Endodermal cell (in vitro differentiated cells): ENCODE data around the gene PPFIA3. TPM values are rescaled to one million over a fixed set of nuclear protein-coding genes. Genes with fewer than 3 reads are reported as not detected.

Source experiments
- DNase-seq: peaks from one replicate; pipeline ENCODE4 v3.0.0-alpha.2; 2017
- H3K27ac ChIP-seq: 2 replicates; pipeline ENCODE4 v1.5.1; 2013; ENCODE audit warnings: mild to moderate bottlenecking, low read depth, low read length, moderate library complexity
- H3K27me3 ChIP-seq: 2 replicates; pipeline ENCODE4 v1.6.1; 2013; ENCODE audit warnings: mild to moderate bottlenecking, low read length, moderate library complexity; ENCODE audit not compliant: insufficient read depth, control insufficient read depth, poor library complexity, severe bottlenecking
- H3K36me3 ChIP-seq: 2 replicates; pipeline ENCODE4 v1.7.0; 2013; ENCODE audit warnings: mild to moderate bottlenecking, low read length, moderate library complexity; ENCODE audit not compliant: control insufficient read depth, insufficient read depth
- H3K4me1 ChIP-seq: one replicate; pipeline ENCODE4 v1.7.0; 2013; ENCODE audit warnings: low read length; ENCODE audit not compliant: control insufficient read depth, insufficient read depth
- H3K4me3 ChIP-seq: 2 replicates; pipeline ENCODE4 v1.5.1; 2013; ENCODE audit warnings: mild to moderate bottlenecking, low read length, moderate library complexity
- H3K9ac ChIP-seq: 2 replicates; pipeline ENCODE4 v1.6.1; 2013; ENCODE audit warnings: mild to moderate bottlenecking, low read length, moderate library complexity; ENCODE audit not compliant: poor library complexity, severe bottlenecking; ENCODE audit errors: extremely low read depth
- H3K9me3 ChIP-seq: 2 replicates; pipeline ENCODE4 v1.6.1; 2013; ENCODE audit warnings: mild to moderate bottlenecking, low read length, moderate library complexity; ENCODE audit not compliant: control insufficient read depth
- H3K27ac Mint-ChIP-seq: 2 replicates; pipeline ENCODE4 v1.8.0; 2020; ENCODE audit warnings: mixed read lengths
- H3K27me3 Mint-ChIP-seq: 2 replicates; pipeline ENCODE4 v1.8.0; 2021; ENCODE audit warnings: mild to moderate bottlenecking, mixed read lengths; ENCODE audit not compliant: insufficient read depth
- H3K36me3 Mint-ChIP-seq: 2 replicates; pipeline ENCODE4 v1.8.0; 2020; ENCODE audit warnings: low read depth, mixed read lengths
- H3K4me1 Mint-ChIP-seq: 2 replicates; pipeline ENCODE4 v1.8.0; 2020; ENCODE audit warnings: mixed read lengths
- H3K4me3 Mint-ChIP-seq: 2 replicates; pipeline ENCODE4 v1.8.0; 2020; ENCODE audit warnings: mild to moderate bottlenecking, moderate library complexity, mixed read lengths
- H3K9me3 Mint-ChIP-seq: 2 replicates; pipeline ENCODE4 v1.8.0; 2020; ENCODE audit warnings: mild to moderate bottlenecking, mixed read lengths
- WGBS, 2 experiments: methylation state at CpG; one replicate each; pipeline versions ENCODE4 v1.1.5 to v1.1.7; 2013; ENCODE audit warnings: missing lambda C conversion rate in 2 of 2, mixed read lengths in 1 of 2; ENCODE audit not compliant: insufficient coverage in 1 of 2, insufficient read length in 1 of 2; 5-methylcytosine and 5-hydroxymethylcytosine counted together
- total RNA-seq, 2 donors: library from RNA; stranded (reverse); fragmentation: NEBNext Ultra II Directional in 1 of 2; extraction: Animal tissue kit (Norgen Biotek cat#: 25700) in 1 of 2; gene quantifications; 2 replicates in 1 of 2; 3 replicates in 1 of 2; pipeline ENCODE4 v1.2.1, GENCODE V29; 2021
- TF ChIP-seq, protein P1 (sequence below): fragments of 200-600 bp; sonication (generic); conservative IDR thresholded peaks from 2 replicates; pipeline ENCODE4 v1.5.0; 2021; ENCODE audit warnings: antibody characterized with exemption, mild to moderate bottlenecking

PPFIA3 gene
- total RNA-seq, 2 donors from 2014 or later = 7.4 to 16.5 TPM

DNA sequence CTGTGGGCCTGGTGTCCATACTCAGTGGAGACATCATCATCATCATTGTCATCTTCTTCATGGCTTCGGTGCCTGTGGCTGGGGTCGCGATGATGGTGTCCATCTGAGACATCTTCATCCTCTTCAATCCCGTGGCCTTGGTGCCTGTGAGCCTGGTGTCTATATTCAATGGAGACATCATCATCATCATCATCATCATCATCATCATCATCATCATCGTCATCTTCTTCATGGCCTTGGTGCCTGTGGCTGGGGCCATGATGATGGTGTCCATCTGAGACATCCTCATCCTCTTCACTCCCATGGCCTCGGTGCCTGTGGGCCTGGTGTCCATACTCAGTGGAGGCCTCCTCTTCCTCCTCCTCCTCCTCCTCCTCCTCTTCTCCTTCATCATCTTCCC is 34.9 kb downstream of the PPFIA3 start:
- Histone ChIP-seq H3K9me3 (no peaks in the 10 kb centered on the region), H3K27me3 (peaks cover 14% of the 10 kb centered on the region), H3K36me3 (no peaks in the 10 kb centered on the region), H3K27ac (no peak overlapping the region), H3K9ac (no peak overlapping the region), H3K4me3 (no peak overlapping the region), H3K4me1 (peaks cover 6% of the 10 kb centered on the region)
- WGBS, 2 experiments = 97 to 98% methylated on average over 5 to 6 of the region's 6 CpGs
- TF ChIP-seq, protein P1, sequence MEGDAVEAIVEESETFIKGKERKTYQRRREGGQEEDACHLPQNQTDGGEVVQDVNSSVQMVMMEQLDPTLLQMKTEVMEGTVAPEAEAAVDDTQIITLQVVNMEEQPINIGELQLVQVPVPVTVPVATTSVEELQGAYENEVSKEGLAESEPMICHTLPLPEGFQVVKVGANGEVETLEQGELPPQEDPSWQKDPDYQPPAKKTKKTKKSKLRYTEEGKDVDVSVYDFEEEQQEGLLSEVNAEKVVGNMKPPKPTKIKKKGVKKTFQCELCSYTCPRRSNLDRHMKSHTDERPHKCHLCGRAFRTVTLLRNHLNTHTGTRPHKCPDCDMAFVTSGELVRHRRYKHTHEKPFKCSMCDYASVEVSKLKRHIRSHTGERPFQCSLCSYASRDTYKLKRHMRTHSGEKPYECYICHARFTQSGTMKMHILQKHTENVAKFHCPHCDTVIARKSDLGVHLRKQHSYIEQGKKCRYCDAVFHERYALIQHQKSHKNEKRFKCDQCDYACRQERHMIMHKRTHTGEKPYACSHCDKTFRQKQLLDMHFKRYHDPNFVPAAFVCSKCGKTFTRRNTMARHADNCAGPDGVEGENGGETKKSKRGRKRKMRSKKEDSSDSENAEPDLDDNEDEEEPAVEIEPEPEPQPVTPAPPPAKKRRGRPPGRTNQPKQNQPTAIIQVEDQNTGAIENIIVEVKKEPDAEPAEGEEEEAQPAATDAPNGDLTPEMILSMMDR = no peak
- H3K4me3 Mint-ChIP-seq = no peak overlapping the region
- H3K27me3 Mint-ChIP-seq = peaks cover 68% of the 10 kb centered on the region
- H3K9me3 Mint-ChIP-seq = peaks cover 4% of the 10 kb centered on the region
- DNase-seq = no peak
- H3K4me1 Mint-ChIP-seq = peaks cover 12% of the 10 kb centered on the region
- H3K27ac Mint-ChIP-seq = no peak overlapping the region
- H3K36me3 Mint-ChIP-seq = peaks cover 2% of the 10 kb centered on the region

GRCh38 chr19:49155005-49155819 is 35.9 kb downstream of the PPFIA3 start, which contains the start of gene HRC:
HRC (minus strand) TSS chr19:49155396; CDS start chr19:49155237, 159 bp downstream.
- no peak within 1 kb of the TSS for H3K27ac Mint-ChIP-seq
- H3K9me3 Mint-ChIP-seq = peaks cover 4% of the 10 kb centered on the region
- H3K27me3 Mint-ChIP-seq = peaks cover 71% of the 10 kb centered on the region
- Histone ChIP-seq H3K27me3 (peaks cover 14% of the 10 kb centered on the region), H3K4me1 (peaks cover 6% of the 10 kb centered on the region), H3K27ac (no peak within 1 kb of the TSS), H3K9me3 (no peaks in the 10 kb centered on the region), H3K4me3 (no peak within 1 kb of the TSS), H3K36me3 (no peaks in the 10 kb centered on the region), H3K9ac (no peak within 1 kb of the TSS)
- H3K4me3 Mint-ChIP-seq = no peak within 1 kb of the TSS
- no peak for DNase-seq
- peaks cover 12% of the 10 kb centered on the region for H3K4me1 Mint-ChIP-seq
- peaks cover 2% of the 10 kb centered on the region for H3K36me3 Mint-ChIP-seq
- TF ChIP-seq, protein P1 = no peak
- 78 to 89% methylated on average over 9 to 19 of the region's 19 CpGs for WGBS, 2 experiments

- Mint-ChIP-seq H3K4me1 (peaks cover 12% of the 10 kb centered on the region), H3K9me3 (peaks cover 4% of the 10 kb centered on the region), H3K27me3 (peaks cover 71% of the 10 kb centered on the region), H3K27ac (no peak overlapping the region), H3K4me3 (no peak overlapping the region), H3K36me3 (peaks cover 2% of the 10 kb centered on the region)
- no peak overlapping the region for H3K4me3 ChIP-seq
- DNase-seq = peak; percentile 63
- H3K4me1 ChIP-seq = peaks cover 2% of the 10 kb centered on the region
- H3K27ac ChIP-seq = no peak overlapping the region
- TF ChIP-seq, protein P1 = no peak
- 11 to 59% methylated on average over 2 to 4 of the region's 4 CpGs for WGBS, 2 experiments
- no peaks in the 10 kb centered on the region for H3K9me3 ChIP-seq
- H3K9ac ChIP-seq = no peak overlapping the region
- H3K27me3 ChIP-seq = peaks cover 14% of the 10 kb centered on the region
- no peaks in the 10 kb centered on the region for H3K36me3 ChIP-seq
Measured at GRCh38 chr19:49155820-49156346, 36.5 kb downstream of the PPFIA3 start.
